Stromal cell of bone marrow (primary cell): ENCODE measurements around the gene LZTR1.

Experiments used
- DNase-seq: peaks from one replicate; pipeline ENCODE4 v3.0.0-alpha.2; 2012; ENCODE audit warnings: low read depth

LZTR1 gene

DNA sequence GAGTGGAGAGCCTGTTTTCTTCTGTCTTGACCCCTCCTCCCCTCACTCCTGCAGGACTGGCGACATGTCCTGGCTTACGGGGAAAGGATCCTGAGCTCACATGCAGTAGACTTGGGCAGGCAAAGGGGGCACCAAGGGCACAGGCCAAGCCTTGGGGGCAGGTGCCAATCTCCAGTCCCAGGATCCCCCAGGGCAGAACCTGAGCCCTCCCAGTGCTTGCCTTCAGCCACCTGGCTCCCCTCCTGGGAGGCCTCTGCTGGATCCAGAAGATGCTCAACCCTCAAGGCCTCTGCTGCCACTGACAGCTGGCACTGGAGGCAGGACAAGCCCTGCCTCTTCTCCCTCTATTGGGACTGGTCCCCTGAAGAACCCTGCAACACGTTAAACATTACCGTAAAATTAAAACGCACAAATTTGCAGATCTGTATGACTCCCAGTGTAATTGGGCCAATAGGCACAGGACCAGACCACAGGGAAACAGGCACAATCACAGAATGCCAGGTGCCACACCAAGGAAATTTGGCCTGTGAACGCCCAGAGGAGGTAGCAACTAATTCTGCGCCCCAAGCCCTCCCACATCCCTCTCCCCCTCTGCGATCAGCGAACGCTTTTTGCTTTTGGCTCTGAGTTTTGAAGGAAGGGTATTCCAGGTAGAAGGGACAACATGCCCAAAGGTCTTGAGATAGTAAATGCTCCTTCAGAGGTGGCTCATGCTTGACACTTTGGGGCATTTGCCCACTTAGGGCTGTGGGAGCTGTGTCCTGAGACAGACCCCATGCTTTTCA lies 967 bp upstream of the LZTR1 start:
- no peak for DNase-seq

- no peak for DNase-seq
Observed at GRCh38 chr22:20982563-20982882, 426 bp downstream of the LZTR1 start.

DNA sequence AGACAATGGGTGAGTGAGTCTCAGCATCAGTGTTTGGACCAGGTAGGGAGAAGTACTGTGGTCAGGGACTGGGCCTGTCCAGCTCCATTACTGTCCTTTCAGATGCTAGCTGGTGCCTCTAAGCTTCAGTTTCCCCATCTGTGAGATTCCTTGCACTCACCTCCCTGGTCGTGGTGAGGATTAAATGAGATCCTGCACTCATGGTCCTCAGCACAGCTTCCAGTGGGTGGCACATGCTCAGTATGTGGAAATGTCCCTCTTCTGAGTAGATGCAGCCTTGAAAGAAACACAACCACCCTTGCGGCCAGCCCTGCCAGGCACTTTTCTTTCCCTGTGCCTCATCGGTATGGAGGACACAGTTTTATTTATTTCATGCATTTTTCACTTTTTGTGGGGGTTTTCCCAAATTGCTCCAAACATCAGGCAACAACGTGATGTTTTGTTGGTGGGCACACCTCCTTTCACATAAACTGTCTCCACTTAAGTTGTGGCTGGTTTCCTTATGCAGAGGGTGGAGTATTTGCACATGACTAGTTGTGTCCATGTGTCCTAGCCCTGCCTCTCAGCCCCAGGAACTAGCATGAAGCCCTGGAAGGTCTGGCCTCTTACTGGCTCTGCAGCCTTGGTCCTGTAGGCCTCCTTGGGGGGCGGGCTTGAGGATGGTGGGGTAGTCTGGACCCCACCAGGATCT lies 1.1 kb downstream of the LZTR1 start:
- DNase-seq: no peak

DNA sequence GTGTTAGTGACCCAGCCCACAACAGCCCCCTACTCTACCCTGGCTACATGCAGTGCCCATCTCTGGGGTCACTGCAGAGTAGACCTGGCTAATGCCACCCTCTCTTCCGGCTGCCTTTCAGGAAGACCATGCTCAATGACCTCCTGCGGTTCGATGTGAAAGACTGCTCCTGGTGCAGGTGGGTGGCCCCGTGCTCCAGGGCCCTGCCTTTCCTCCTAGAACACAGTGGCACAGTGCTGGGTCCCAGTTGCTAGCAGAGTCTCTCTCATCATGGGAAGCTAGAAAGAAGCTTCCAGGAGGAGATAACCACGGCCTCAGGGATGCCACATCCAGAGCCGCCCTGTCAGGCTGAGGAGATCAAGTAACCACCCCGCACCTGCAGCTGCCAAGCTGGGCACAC lies 3.6 kb downstream of the LZTR1 start:
- DNase-seq: no peak

- no peak for DNase-seq
Observed at GRCh38 chr22:20986365-20986764, 4.3 kb downstream of the LZTR1 start.

- no peak for DNase-seq
Observed at GRCh38 chr22:20987375-20987774, 5.3 kb downstream of the LZTR1 start.

GRCh38 chr22:20988573-20989322 lies 6.7 kb downstream of the LZTR1 start:
- DNase-seq: no peak

GRCh38 chr22:20989323-20990138 lies 7.4 kb downstream of the LZTR1 start:
- no peak for DNase-seq

- no peak for DNase-seq
Observed at GRCh38 chr22:20990184-20991180, 8.4 kb downstream of the LZTR1 start.

- DNase-seq: no peak
Observed at GRCh38 chr22:20991252-20992055, 9.4 kb downstream of the LZTR1 start.

DNA sequence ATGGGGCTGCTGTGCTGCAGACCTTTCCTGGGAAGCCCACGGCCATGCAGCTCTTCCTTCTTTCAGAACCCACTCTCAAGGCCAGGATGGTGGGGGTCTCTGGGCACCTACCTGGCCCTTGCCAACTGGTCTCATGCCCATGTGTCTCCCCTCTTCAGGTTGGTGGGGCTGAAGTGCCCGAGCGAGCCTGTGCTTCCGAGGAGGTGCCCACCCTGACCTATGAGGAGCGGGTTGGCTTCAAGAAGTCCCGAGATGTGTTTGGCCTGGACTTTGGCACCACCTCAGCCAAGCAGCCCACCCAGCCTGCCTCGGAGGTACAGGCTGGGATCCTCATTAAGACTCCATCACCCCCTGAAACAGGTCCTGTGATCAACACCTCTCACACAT lies 10.0 kb downstream of the LZTR1 start:
- DNase-seq: no peak

DNA sequence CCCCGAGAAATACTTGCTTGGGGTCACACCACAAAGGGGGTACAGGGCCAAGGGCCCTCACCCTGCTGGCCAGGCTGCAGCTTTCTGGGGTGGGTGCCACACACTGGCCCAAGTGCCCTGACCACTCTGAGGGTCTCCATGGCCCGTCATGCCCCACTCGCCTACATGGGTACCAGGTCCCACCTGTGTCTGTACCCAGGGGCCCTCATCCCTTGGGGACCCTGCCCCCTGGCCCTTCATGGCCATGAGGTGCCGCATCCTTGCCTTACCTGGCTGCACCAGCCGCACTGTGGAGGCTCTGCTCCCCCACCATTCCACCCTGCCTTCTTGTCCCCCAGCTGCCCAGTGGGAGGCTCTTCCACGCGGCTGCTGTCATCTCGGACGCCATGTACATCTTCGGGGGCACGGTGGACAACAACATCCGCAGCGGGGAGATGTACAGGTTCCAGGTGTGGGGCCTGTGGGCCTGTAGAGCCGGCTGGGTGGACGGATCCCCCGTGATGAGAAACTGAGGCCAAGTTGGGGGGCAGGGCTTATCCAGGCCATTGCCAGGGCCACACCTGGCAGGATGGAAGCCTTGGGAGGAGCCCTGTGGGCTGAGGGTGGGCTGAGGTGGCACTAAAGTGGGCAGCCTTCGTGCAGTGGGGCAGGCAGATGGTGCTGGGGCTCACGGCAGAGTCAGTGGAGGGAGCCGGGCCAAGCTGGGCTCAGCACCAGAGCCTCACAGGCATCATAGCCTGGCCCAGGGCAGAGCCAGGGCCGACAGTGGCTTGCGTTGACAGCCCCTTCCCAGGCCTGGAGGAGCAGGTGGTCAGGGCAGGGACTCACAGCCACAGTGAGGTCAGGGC lies 10.6 kb downstream of the LZTR1 start:
- no peak for DNase-seq

GRCh38 chr22:20993304-20994127 lies 11.4 kb downstream of the LZTR1 start:
- DNase-seq: no peak

DNA sequence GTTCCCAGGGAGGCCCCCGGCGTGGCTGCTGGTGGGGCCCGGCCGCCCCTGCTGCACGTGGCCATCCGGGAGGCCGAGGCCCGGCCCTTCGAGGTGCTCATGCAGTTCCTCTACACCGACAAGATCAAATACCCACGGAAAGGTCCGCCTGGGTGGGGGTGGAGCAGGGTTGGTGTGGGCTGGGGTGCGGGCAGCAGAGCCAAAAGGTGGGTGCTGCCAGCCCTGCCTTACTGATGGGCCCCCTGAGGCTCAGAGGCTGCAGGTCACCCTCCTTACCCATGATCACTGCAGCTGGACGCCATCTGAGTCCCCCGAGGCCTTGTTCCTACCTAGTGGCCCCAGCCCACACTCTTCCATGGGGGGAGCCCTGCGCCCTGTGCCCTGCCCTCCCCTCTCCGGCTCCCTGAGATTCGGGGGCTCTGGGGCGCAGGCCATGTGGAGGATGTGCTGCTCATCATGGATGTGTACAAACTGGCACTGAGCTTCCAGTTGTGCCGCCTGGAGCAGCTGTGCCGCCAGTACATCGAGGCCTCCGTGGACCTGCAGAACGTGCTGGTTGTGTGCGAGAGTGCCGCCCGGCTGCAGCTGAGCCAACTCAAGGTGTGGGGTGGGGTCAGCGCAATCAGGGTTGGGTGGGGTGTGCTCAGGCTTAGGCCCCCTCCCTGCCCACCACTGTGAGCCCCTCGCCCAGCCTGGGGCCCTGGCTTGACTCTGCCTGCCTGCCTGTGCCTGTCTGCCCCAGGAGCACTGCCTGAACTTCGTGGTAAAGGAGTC lies 12.2 kb downstream of the LZTR1 start:
- no peak for DNase-seq

DNA sequence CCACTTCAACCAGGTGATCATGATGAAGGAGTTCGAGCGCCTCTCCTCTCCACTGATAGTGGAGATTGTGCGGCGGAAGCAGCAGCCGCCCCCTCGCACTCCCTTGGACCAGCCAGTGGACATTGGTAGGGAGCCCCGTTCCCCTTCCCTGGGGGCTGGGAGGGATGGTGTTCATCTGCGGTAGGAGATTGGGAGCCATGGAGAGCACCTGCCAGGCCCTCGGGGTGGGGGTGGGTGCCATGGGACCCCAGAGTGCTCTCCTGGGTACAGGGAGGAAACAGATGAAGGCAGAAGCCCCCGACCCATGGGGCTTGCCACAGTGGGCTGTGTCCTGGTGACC lies 12.8 kb downstream of the LZTR1 start:
- no peak for DNase-seq

- DNase-seq: no peak
Observed at GRCh38 chr22:20995329-20996030, 13.4 kb downstream of the LZTR1 start.

DNA sequence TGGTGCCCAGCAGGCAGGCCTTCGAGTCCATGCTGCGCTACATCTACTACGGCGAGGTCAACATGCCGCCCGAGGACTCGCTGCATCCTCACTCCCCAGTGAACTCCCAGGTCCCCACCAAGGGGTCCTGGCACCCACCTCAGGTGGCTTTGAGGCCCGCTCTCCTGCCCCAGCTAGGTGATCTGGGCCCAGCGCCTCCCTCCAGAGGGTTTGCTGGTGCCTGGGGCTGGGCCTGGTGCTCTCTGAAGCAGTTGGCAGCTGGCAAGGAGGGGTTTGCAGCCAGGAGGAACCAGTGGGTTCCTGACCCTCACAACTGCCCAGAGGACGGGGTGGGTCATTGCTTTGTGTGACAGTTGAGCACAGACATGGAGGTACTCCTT lies 13.9 kb downstream of the LZTR1 start:
- DNase-seq: no peak
